ENCODE measurements around the gene IL1RAPL2.
"Not testable (repeated sequence)": the region's sequence is repeated elsewhere in the genome, so short reads cannot be mapped to it uniquely, and the experiment has no call there.

IL1RAPL2 gene

DNA sequence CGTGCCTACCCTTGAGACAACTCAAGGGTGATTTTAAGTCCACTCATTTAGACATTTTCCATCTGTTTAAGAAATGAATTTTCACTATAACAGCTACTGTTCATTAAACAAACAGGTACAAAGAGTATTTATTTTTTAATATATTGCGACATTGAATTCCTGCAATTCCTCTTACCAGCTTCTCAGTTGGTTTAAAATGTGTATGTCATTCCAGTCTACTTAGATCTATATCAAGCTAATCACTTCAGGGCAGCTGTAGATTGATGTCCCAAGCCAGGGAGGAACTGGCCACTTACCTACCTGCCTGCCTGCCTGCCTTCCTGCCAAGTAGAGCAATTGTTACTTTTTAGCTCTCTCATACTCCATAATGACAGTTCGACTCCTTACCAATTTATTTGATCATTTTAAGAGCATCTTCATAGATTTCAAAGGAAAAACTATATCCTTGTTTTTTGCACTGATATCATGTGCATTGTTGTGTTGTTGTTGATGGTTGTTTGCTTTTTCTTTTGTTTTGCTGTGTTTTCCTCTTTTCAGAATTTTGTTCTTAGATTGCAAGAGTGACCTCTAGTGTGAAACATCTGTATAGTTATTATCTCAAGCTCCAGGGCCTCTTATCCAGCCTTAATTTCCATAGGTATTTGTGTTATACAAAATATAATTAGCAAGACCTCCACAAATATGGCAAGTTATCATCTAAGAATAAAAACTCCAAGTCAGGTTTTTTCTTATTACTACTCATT lies 1135.5 kb downstream of the IL1RAPL2 start:
- DNase-seq (ENCODE audit: low read depth), result no peak

GRCh38 chrX:105703876-105704275 lies 1137.9 kb downstream of the IL1RAPL2 start:
- no peak for DNase-seq (ENCODE audit: low read depth)

DNA sequence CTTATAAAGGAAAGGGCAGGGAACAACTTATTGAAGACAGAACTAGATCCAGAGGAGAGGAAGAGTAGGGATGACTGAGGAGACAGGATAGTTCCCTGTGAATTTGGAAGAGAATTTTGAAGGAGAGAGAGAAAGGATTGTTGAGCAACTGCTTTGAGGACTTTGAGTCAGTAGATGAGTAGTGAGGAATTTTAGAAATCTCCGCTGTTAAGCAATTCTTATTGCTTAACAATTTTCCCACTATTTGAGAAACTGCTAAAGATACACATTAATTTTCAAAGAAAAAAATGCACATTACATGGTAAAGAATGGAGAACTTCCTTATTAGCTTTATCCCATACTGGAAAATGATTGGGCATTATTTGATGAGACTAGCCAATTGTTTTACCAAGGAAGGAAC lies 1140.0 kb downstream of the IL1RAPL2 start:
- DNase-seq (ENCODE audit: low read depth), result no peak

DNA sequence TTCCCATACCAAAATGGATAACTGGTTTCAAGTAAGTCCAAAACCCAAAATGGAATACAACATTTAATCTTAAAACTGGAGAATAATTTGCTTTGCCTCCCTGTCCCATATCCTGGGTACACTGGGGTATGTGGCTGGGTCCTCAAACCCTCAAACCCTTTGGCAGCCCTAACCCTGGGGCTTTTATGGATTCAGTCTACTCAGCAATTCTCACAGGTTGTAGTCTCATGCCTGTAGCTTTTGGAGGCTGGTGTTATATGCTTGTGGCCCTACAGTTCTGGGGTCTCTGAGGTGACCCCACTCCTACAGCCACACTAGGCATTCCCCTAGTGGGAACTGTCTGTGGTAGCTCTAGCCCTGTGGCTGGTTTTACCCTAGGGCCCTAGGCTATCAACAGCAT lies 1145.8 kb downstream of the IL1RAPL2 start:
- no peak for DNase-seq (ENCODE audit: low read depth)

GRCh38 chrX:105715746-105716145 lies 1149.7 kb downstream of the IL1RAPL2 start:
- DNase-seq (ENCODE audit: low read depth), result no peak

DNA sequence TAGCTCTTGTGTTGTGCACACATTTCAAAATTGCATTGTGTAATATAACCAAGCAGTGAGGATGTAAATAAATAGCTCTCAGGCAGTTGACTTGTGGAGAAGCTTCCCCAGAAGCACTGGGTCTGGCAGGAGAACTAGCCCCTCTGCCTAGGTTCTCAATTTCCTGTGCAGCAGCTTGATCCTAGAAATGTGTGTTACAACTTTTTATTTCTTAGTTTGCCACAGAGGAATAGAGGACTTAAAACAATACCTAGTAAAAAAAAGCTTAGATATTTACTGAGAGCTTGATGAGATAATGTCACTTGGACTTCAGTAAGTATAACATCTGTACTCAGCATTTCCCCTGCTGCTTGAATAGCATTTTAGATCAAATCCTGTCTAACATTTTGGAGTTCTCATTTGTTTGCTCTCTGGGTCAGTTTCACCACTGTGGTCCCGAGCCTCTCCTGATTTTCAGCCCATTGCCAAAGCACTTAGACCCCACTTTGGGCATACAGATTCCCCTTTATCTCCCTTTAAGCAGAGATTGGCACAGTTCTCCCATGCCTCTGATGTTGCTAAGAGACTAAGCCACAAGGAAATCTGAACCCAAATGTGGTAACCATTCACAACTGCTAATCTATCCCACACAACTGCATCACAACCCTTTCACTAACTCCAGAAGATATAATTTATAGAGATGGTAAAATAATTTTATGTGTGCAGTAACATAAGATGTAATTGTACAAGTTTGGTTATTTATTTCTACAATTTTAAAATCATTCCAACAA lies 1158.2 kb downstream of the IL1RAPL2 start:
- DNase-seq (ENCODE audit: low read depth), result no peak

DNA sequence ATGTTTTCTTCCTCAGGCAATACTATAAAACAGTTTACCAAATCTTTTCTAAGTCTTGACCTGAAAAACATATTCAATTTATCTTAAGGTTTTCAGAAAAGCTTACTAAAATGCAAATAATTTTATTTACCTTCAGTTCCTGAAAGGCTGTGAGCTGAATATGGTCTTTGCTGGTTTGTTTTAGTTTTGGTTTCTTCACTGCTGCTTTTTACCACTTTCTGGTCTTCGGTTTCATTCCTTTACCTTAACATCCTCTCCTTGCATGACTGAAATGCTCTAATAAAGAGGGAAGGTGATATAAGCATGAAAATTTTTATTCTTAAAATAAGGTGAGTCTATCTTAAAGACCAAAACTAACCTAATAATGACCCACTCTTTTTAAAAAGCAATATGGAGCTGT lies 1159.2 kb downstream of the IL1RAPL2 start:
- DNase-seq (ENCODE audit: low read depth), result no peak

GRCh38 chrX:105738162-105738561 lies 1172.2 kb downstream of the IL1RAPL2 start:
- no peak for DNase-seq (ENCODE audit: low read depth)

DNA sequence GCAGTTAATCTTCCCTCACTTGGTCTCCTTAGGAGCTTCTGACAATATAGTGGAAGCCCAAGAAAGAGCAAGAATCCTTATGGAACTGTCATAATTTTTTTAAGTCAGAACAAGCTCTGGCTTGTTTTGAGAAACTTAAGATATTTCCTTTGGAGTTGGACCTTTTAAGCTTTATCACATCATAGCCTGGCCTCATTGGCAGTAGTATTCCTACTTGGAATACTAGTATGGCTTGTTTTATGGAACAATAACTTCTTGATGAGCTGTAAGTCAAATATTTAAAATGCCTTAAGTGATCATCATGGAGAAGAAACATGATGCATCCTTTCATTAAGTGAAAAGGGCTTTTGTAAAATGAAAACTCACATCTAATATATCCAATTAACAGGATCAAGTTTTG lies 1178.3 kb downstream of the IL1RAPL2 start:
- no peak for DNase-seq (ENCODE audit: low read depth)

DNA sequence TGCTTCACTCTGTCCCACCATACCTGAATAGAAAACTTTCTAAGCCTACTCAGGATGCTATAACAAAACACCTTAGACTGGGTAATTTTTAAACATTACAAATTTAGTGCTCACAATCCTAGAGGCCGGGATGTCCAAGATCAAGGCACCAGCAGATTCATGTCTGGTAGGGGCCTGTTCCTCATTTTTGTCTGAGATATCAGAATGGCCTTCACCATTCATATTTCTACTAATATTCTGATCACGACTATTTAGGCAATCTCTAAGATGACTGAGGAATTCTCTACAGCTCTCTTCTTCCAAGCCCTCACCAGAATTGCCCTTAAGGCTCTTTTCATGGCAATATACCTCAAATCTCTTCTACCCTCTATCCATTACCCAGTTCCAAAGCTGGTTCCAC lies 1178.9 kb downstream of the IL1RAPL2 start:
- no peak for DNase-seq (ENCODE audit: low read depth)

GRCh38 chrX:105745863-105746262 lies 1179.9 kb downstream of the IL1RAPL2 start:
- DNase-seq (ENCODE audit: low read depth), result no peak

DNA sequence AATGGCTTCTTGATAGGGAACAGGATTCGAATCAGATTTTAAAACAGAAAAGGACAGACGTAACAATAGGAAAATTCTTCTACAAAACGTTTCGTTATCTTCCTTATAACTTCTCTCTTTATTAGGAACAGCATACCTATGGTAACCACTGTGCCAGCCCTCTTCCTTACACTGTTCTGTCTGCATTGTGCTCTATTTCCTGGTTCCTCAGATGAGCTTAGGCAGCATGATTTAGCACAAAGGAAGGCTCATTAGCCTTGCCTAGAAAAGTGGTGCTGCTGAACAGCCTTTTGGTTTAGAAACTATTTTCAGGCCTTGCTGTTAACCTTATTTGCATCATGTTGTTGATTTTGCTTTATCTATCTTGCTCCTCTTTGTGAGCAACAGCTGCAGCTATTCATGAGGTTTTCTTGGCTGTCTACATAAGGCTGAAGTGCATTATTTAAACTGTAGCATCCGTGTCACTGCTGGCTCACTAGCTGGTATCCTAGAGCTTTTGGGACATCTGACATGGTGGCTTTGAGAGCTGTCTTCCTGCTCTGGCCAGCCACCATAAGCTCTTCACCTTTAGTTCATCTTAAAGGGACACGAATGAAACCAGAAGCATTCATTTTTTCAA lies 1186.4 kb downstream of the IL1RAPL2 start:
- DNase-seq (ENCODE audit: low read depth), result no peak

GRCh38 chrX:105753411-105753810 lies 1187.4 kb downstream of the IL1RAPL2 start:
- DNase-seq (ENCODE audit: low read depth), result no peak

DNA sequence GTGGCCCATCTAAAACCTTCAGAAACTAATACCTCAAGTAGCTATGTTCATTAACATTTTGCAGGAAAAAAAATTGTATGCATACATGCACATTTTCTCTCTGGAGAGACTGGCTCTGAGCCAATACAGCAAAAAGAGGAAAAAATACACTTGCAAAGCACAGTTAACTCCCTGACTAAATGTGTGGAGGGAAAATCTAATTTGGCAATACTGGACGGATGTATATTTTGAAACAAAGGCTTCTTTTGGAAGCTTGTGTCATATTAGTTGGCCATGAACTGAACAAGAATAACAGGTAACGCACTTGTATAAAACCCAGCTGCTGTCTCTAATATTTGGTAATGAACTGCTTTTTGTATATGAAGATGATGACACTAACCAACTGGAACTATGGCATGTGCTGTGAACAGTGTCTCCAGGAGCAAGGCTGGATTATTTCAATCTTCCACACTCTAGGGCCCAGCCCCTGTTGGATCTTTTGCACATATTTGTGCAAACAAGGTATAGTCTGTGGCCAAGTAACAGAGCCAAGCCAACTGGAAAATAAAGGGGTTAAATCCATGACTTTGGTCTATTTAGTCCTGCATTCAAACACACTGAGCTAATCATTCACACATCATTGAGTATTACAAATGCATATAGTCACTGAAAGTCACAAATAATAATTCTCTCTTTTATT lies 1188.4 kb downstream of the IL1RAPL2 start:
- no peak for DNase-seq (ENCODE audit: low read depth)

GRCh38 chrX:105755109-105755508 lies 1189.1 kb downstream of the IL1RAPL2 start:
- DNase-seq (ENCODE audit: low read depth), result no peak

- no peak for DNase-seq (ENCODE audit: low read depth)
Observed at GRCh38 chrX:105758754-105759153, 1192.8 kb downstream of the IL1RAPL2 start.

- DNase-seq (ENCODE audit: low read depth), result no peak
Observed at GRCh38 chrX:105759598-105759997, 1193.6 kb downstream of the IL1RAPL2 start.

GRCh38 chrX:105765691-105766090 lies 1199.7 kb downstream of the IL1RAPL2 start:
- no peak for DNase-seq (ENCODE audit: low read depth)

DNA sequence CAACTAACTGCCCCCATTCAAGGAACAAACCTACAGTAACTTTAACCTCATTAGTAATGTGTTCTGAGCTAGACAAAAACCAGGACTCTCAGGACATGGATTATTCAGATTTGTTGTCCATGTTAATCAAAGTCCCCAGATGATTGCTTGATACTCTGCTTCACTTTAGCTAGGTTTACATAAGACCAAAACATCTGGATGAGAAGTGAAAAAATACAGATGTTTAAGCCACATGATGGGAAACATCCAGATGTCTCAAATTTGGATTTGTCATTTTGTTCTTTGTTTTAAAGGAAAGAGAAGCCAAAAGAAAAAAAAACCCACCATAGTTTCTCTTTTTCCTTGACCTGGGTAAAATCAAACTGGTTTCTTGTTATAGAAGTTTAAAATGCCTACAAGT lies 1207.8 kb downstream of the IL1RAPL2 start:
- no peak for DNase-seq (ENCODE audit: low read depth)

- no peak for DNase-seq (ENCODE audit: low read depth)
Observed at GRCh38 chrX:105775679-105776078, 1209.7 kb downstream of the IL1RAPL2 start.

- DNase-seq (ENCODE audit: low read depth), result peak; percentile 5
Observed at GRCh38 chrX:105781804-105782203, 1215.8 kb downstream of the IL1RAPL2 start.

DNA sequence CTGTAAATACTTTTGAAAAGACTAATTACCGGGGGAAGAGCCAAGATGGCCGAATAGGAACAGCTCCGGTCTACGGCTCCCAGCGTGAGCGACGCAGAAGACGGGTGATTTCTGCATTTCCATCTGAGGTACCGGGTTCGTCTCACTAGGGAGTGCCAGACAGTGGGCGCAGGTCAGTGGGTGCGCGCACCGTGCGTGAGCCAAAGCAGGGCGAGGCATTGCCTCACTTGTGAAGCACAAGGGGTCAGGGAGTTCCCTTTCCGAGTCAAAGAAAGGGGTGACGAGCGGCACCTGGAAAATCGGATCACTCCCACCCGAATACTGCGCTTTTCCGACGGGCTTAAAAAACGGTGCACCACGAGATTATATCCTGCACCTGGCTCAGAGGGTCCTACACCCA lies 1230.9 kb downstream of the IL1RAPL2 start:
- DNase-seq (ENCODE audit: low read depth), result not testable (repeated sequence)

GRCh38 chrX:105803891-105804290 lies 1237.9 kb downstream of the IL1RAPL2 start:
- DNase-seq (ENCODE audit: low read depth), result no peak

All from fibroblast of the conjunctiva (primary cell).